ENCODE data around the gene MGP. TPM values are rescaled to one million over a fixed set of nuclear protein-coding genes. Genes with fewer than 3 reads are reported as not detected.

The MGP gene
- total and polyA plus RNA-seq, 2 of the 4 experiments (the other 2 are of a cell fraction), result 1.4 to 2.7 TPM

DNA sequence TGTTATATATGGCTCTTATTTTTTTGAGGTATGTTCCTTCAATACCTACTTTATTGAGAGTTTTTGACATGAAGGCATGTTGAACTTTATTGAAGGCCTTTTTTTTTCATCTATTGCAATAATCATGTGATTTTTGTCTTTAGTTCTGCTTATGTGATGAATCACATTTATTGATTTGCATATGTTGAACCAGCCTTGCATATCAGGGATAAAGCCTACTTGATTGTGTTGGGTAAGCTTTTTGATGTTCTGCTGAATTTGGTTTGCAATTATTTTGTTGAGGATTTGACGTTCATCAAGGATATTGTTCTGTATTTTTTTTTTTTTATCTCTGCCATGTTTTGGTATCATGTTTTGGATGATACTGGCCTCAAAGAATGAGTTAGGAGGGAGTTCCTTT lies 27.1 kb downstream of the MGP start:
- Histone ChIP-seq H3K4ac (ENCODE audit: low read depth, low read length) (no peak overlapping the region), H2AFZ (replicated peaks; ENCODE audit: low read length, poor library complexity) (no peak overlapping the region), H3K14ac (replicated peaks; ENCODE audit: low read depth, low read length) (no peak overlapping the region), H3K27me3 (ENCODE audit: control insufficient read depth, insufficient read depth, low read length) (no peaks in the 10 kb centered on the region), H3K4me1 (ENCODE audit: control insufficient read depth, insufficient read depth, low read length) (peaks cover 2% of the 10 kb centered on the region; the same call in 1 of the 2 replicates), H3K9me3 (ENCODE audit: control insufficient read depth, insufficient read depth, low read length) (no peaks in the 10 kb centered on the region; the same call in 1 of the 2 replicates), H3K27ac (ENCODE audit: insufficient read depth, low read length) (no peak overlapping the region), H3K9ac (ENCODE audit: low read depth, low read length) (no peak overlapping the region), H4K20me1 (ENCODE audit: insufficient read depth, low read length) (no peaks in the 10 kb centered on the region), H3K79me1 (ENCODE audit: low read depth in 1 of 2, low read length in 2 of 2) (no peaks in the 10 kb centered on the region), H2BK15ac (ENCODE audit: low read depth, low read length) (no peak overlapping the region), H4K5ac (ENCODE audit: low read depth, low read length) (no peak overlapping the region), H3K56ac (ENCODE audit: extremely low read depth, insufficient read depth, low read length) (no peak overlapping the region), H2AK9ac (replicated peaks; ENCODE audit: low read depth, low read length, poor library complexity) (no peak overlapping the region), H3K9me1 (ENCODE audit: insufficient read depth, low read length) (no peaks in the 10 kb centered on the region; the same call in 1 of the 2 replicates), H2AK5ac (ENCODE audit: low read depth, low read length) (no peak overlapping the region), H3K23ac (ENCODE audit: low read depth, low read length) (no peak overlapping the region), H2BK120ac (ENCODE audit: low read depth, low read length) (no peak overlapping the region), H2BK20ac (ENCODE audit: low read depth, low read length) (no peak overlapping the region), H4K91ac (ENCODE audit: insufficient read depth, low read depth, low read length) (no peak overlapping the region), H2BK5ac (ENCODE audit: low read depth, low read length, poor library complexity, severe bottlenecking) (no peak overlapping the region), H3K4me3 (ENCODE audit: insufficient read depth, low read depth, low read length) (no peak overlapping the region), H3K4me2 (ENCODE audit: low read depth, low read length) (no peak overlapping the region), H3K18ac (ENCODE audit: low read depth, low read length) (no peak overlapping the region), H3K36me3 (ENCODE audit: control insufficient read depth, insufficient read depth, low read length) (no peaks in the 10 kb centered on the region), H4K8ac (ENCODE audit: low read depth in 2 of 2, low read length in 2 of 2) (no peak overlapping the region)
- intact Hi-C loops (cut with micrococcal nuclease) (no loop called here), dilution Hi-C loops (cut with HindIII; ENCODE audit: low sequenced_read_pairs, unreplicated experiment) (no loop called here), in situ Hi-C loops (cut with MboI; ENCODE audit: low sequenced_read_pairs) (no loop called here)
- ChIA-PET CTCF (no interaction called here), POLR2A (ENCODE audit: unreplicated experiment) (no interaction called here)
- BruUV-seq (replicated peaks), result no TSS peak
- DNase-seq (no peak), ATAC-seq (ENCODE audit: low read depth) (no peak)
- TF ChIP-seq, protein P1, sequence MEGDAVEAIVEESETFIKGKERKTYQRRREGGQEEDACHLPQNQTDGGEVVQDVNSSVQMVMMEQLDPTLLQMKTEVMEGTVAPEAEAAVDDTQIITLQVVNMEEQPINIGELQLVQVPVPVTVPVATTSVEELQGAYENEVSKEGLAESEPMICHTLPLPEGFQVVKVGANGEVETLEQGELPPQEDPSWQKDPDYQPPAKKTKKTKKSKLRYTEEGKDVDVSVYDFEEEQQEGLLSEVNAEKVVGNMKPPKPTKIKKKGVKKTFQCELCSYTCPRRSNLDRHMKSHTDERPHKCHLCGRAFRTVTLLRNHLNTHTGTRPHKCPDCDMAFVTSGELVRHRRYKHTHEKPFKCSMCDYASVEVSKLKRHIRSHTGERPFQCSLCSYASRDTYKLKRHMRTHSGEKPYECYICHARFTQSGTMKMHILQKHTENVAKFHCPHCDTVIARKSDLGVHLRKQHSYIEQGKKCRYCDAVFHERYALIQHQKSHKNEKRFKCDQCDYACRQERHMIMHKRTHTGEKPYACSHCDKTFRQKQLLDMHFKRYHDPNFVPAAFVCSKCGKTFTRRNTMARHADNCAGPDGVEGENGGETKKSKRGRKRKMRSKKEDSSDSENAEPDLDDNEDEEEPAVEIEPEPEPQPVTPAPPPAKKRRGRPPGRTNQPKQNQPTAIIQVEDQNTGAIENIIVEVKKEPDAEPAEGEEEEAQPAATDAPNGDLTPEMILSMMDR (conservative IDR thresholded peaks at IDR 0.05; ENCODE audit: low read depth, low read length), result no peak
- TF ChIP-seq MXI1 (IDR thresholded peaks at IDR 0.05; ENCODE audit: borderline replicate concordance, low read depth, low read length) (no peak), RAD21 (IDR thresholded peaks at IDR 0.05; ENCODE audit: low read length) (no peak), CHD1 (IDR thresholded peaks at IDR 0.05; ENCODE audit: low read depth, low read length) (no peak), RFX5 (IDR thresholded peaks at IDR 0.05; ENCODE audit: low read depth, low read length) (no peak), CEBPB (IDR thresholded peaks at IDR 0.05; ENCODE audit: low read depth, low read length) (no peak)
- WGBS, 2 experiments (ENCODE audit: extremely low coverage in 2 of 2, insufficient read length in 1 of 2), result no CpG with 5 or more reads among the region's 1 CpG

Measured in IMR-90 (cell line).